RCC 7860 (cell line): ENCODE results near the gene TTC9.

Experiments
- DNase-seq: peaks from one replicate; pipeline ENCODE4 v3.0.0-alpha.2; 2015; ENCODE audit warnings: low spot score
- FAIRE-seq: peaks from 2 replicates; lab custom pipeline; 2012; peaks lifted over from hg19 to GRCh38; lab: Jason Lieb, UNC

TTC9 gene

DNA sequence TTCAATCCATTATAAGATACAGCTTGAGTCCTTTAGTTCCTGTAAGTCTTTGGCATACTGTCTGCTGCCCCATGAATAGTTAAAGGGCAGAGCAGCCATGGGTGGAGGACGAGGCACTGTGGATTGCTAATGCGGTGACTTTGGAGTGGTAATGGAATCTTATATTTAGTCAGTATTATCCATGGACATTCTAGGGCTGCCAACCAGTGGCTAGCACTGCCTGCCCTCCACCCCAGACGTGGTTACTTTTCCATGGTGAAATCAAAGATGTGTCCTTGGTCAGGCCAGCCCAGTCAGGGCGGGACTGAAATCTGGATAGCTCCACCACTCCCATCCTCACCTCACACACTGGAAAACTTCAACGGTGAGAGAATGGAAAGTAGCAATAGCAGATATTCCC lies 2.3 kb downstream of the TTC9 start:
- no peak for DNase-seq
- no peak for FAIRE-seq

DNA sequence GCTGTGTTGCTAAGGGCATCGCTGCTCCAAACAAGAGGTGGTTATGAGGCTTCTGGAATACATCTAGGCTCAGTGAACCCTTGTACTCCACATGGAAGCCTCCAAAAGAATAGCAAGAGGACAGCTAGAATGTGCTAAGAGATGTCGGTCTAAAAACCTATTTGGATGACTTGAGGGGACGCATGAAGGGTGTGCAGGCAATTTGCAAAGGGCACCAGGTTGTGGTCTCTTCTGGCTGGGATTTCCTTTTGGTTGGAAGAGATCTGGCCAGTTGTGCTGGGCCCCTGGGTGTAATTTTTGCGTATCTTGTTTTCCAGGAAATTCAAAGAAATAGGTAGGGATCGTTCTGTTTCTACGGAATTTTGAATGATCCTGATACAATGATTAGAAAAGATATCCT lies 4.2 kb downstream of the TTC9 start:
- FAIRE-seq: no peak
- DNase-seq: no peak

DNA sequence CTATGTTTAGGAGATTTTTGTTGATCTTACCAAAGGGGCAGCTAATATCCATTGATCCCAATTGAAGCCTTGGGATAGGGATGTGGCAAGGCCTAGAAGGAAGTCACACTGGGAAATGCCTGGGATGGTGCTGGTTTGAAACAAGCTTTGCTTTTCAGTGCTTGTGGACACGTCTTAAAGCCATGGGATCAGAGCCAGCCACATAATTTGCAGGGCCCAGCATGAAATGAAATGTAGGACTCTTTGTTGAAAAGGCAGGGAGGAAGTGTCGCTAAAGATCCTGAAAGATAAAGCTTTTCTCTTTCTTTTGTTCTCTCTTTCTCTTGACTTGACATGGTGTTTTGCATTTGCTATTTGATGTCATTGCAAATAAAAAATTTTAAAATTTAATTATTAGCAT lies 5.0 kb downstream of the TTC9 start:
- FAIRE-seq (no peak), DNase-seq (no peak)

DNA sequence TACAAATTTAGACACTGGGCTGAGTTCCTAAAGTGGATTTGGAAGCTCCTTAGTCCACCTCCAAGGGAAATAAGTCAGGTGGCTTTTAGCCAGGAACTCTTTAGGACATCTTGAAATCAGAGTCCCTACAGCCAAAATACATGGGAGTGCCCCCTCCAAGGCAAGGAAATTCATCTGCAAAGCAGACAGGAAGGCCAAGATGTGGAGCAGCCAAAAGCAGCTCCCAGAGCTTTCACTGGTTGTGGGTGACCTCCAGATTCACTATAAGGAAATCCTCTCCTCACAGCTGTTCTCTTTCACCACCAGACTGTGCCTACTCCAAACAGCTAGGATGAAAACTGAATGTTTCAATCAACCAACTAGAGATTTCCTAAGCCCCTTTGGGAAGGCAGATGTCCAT lies 6.6 kb downstream of the TTC9 start:
- DNase-seq (no peak), FAIRE-seq (no peak)

DNA sequence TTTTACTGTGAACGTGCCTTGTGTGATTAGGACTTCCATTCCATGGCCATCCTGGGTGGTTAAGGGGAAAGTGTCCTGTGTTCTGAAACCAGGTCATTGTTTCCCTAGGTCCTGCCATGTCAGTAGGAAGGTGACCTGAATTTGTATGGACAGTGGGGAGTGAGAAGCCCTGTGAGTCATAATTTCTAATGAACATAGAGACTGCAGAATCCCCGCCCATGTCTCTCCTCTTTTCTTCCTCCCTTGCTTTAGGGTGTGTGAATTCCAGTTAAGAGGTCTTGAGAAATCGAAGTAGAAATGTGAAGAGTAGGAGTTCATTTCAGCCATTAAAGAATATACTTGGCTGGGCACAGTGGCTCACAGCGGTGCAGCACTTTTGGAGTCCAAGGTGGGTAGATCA lies 8.1 kb downstream of the TTC9 start:
- FAIRE-seq (no peak), DNase-seq (no peak)

DNA sequence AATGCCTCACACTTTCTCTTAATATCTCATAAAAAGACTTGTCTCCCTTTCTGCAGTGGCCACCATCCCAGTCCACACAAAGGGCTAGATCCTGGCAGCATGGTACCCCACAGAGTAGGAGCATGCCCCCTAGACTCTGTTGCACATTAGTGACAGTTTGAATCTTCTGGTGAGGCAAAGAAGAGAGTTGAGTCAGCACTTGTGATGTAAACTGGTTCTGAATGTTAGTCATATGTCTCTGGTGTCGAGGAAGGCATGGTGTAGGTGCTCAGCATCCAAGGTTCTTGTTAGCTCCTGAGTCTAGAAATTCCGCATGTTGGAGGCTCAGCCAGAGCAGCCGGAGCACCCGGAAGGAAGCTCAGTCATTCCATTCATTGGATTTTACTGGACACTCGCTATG lies 9.8 kb downstream of the TTC9 start:
- no peak for FAIRE-seq

DNA sequence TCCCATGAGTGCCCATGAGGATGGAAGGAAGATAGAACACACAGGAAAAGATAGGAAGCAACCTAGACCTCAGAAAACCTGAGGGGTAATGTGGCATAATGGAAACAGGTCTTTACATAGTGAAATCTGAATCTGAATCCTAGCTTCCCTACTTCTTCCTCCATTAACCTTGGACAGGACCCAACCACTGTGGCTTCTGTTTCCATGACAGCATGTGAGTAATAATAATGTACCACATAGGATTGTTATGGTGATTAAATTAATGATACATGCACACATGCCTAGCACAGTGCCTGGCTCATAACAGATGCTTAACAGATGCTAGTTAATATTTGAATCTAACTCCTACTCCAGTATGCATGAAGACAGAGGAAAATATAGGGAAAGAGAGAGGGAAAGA lies 11.2 kb downstream of the TTC9 start:
- FAIRE-seq (no peak), DNase-seq (peak; percentile 8)

More for the DNA sequence above, 9.8 kb downstream of the TTC9 start:
- DNase-seq: no peak

DNA sequence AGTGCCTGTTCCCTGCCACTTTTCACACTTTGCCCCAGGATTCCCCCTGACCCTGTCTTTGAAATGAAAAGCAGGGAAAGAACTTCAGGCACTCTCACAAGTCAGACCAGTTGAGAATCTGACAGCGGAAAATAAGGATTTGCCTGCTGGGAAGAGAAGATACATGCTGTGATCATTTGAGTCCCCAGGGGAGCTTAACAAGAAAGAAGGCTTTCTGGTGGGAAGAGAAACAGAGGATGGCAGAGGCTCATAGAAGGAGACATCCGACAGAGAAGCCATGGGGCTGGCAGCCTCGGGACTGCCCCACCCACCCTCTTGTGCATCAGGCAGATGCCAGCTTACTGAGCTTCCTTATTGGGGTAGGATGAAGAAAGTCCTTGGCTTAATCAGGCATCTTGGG lies 11.9 kb downstream of the TTC9 start:
- no peak for DNase-seq
- no peak for FAIRE-seq

DNA sequence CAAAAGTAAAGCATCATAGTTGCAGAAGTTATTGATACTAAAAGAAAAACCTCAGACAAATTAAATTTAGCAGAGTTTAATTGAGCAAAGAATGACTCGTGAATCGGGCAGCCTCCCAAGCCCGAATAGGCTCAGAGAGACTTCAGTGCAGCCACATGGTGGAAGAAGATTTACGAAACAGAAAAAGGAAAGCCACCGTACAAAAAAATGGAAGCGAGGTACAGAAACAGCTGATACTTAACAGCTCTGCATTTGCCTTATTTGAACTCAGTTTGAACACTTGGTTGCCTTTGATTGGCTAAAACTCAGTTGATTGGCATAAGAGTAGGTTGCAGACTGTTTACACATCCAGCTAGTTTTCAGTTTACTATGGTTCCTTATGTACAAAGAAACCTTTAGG lies 12.9 kb downstream of the TTC9 start:
- no peak for DNase-seq
- no peak for FAIRE-seq

DNA sequence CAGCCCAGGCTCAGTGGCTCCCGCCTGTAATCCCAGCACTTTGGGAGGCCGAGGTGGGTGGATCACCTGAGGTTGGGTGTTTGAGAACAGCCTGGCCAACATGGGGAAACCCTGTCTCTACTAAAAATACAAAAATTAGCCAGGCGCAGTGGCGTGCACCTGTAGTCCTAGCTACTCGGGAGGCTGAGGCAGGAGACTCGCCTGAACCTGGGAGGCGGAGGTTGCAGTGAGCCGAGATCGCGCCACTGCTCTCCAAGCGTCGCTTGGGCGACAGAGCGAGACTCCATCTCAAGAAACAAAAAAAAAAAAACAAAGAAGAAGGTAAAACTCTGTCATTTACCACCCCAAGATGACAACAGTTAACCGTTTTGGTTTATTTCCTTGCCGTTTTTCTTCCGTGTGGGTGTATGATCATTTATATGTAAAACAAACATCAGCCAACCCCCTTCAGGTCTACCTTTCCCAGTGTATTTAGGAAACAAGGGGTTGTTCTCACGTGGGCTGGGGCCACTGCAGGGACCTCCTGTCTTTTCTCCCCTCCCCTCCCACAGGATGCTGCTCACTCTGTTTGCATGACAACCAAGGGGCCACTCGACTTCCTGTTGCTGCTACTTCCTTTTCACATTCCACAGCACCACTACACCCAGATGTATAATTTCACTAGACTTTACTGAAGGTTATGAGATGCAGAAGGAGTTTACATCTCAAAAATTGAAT lies 13.6 kb downstream of the TTC9 start:
- FAIRE-seq (no peak), DNase-seq (no peak)

DNA sequence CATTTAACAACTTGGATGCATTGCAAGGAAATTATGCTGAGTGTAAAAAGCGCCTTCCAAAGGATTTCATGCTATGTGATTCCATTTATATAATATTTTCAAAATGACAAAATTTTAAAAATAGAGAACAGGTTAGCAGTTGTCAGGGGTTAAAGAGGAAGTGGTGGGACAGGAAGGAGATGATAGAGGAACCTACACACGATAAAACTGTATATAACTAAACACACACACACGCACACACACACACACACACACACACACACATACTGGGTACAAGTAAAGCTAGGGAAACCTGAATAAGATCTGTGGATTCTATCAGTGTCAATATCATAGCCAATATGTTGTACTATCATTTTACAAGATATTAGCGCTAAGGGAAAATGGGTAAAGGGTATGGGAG lies 17.2 kb downstream of the TTC9 start:
- DNase-seq: no peak

DNA sequence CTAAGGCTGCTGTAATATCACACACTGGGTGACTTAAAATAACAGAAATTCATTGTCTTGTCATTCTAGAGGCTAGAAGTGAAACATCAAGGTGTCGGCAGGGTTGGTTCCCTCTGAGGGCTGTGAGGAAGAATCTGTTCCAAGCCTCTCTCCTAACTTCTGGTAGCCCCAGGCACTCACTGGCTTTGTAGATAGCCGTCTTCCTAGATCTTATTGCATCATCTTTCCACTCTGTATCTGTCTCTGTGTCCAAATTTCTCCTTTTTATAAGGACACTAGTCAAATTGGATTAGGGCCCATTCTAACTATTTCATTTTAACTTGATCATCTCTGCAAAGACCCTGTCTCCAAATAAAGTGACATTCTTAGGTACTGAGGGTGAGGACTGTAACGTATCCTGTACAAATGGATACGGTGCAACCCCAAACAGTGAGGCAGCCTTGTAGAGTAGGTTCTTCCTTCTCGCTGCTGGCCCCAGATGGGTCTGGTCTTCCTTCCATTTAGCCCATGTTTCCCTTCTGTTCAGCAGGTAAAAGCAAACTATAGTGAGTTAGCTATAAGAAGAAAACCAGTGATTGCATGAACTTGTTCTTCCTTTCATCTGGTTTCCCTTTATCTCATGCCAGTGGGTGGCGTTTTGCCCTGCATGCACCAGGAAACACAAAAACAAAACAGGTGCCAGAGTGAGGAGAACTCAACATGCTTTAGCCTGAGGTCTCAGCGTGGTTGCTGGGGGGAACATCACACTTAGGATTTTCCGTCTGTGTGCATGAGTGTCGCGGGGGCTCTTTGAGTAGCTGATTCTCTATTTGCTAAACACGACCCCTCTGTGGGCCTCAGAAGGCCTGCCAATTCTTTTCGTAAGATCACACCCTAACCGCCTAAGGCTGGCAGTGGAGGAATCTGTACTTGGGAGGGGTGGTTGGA lies 19.5 kb downstream of the TTC9 start:
- DNase-seq (no peak), FAIRE-seq (no peak)

More for the DNA sequence above, 17.2 kb downstream of the TTC9 start:
- FAIRE-seq: no peak

DNA sequence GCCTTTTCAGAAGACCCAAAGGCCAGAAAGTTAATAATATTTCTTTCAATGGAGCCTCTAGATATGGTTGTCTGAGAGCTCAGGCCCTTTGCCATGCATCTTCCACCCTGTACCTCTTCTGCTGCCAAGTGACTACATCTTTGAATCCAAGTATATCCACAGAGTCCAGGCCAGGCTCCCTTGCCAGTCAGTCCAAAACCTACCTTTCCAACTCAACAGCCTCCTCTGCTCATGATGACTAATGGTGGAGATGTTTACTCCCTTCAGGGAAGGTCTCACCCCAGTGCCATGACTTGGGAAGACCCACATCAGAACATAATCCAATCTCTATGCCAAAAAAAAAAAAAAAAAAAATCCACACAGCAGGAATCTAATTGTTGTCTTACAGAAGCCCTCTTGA lies 20.4 kb downstream of the TTC9 start:
- FAIRE-seq: no peak
- DNase-seq: no peak

DNA sequence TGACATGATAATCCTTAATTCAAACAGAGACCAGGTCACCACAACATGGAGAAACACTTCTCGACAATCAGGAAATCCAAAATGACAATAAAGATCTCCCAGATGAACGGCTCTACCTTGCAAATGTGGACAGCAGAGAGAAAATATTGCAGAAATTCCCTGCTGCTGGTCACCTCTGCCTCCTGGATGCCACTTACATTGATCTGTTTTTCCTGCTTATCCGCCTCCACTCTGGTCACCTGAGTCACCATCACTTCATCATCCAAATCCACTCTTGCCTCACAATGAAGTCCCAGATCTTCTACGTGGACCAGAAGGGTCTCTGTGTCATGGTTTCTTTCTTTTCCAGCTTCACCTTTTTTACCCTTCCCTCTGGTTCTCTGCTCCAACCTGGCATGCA lies 21.1 kb downstream of the TTC9 start:
- no peak for DNase-seq
- no peak for FAIRE-seq

DNA sequence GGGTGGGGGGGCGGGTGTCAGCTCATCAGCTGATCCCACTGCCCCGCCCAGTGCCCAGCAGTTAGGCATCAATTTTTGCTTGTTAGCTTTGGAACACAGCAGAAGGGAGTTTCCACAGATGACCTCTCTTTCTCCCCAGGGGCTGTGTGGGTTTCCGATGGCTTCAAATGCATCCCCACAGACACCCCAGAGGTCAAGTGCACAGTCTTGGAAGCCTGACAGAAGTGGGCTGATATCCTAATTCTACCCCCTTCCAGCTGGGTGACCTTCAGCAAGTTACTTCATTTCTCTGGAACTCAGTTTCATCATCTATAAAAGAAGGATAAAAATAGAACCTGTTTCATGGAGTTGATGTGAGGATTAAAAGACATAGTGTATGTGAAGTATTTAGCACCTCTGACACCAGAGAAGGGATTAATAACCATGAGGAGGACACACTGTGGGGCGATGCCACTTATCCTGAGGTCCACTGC lies 22.0 kb downstream of the TTC9 start:
- FAIRE-seq (no peak), DNase-seq (no peak)

DNA sequence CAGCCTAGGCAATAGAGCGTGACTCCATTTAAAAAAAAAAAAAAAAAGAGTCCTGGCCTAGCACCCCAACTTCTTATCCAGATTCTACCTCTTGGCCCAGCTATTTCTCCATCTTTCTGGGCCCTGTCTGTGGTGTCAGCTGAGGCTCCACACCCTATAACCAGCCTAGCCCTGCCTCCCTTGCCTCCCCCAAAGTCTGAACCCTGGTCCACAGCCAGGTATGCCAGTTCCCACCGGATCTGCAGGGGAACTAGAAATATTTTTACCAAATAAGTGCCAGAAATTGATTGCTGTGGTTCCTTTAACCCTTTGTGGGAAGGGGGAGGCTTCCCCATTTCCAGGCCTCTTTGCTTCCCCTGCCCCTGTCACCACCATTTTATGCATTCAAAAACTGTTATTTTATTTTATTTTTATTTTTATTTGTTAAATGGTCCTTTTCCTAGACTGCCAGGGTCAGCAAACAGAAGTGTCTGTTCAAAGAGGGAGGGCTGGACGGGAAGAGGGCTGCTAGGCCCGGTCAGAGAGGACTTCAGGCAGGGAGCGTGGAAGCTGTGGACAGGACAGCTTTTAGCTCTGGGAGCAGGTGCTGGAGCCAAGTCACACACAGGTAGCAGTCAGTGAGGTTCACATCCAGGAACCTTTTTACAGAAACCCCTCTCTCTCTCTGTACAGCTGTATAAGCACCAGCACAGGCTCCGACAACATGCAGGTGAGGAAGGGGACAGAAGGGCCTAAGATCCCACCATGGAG lies 23.2 kb downstream of the TTC9 start:
- FAIRE-seq: no peak
- no peak for DNase-seq

DNA sequence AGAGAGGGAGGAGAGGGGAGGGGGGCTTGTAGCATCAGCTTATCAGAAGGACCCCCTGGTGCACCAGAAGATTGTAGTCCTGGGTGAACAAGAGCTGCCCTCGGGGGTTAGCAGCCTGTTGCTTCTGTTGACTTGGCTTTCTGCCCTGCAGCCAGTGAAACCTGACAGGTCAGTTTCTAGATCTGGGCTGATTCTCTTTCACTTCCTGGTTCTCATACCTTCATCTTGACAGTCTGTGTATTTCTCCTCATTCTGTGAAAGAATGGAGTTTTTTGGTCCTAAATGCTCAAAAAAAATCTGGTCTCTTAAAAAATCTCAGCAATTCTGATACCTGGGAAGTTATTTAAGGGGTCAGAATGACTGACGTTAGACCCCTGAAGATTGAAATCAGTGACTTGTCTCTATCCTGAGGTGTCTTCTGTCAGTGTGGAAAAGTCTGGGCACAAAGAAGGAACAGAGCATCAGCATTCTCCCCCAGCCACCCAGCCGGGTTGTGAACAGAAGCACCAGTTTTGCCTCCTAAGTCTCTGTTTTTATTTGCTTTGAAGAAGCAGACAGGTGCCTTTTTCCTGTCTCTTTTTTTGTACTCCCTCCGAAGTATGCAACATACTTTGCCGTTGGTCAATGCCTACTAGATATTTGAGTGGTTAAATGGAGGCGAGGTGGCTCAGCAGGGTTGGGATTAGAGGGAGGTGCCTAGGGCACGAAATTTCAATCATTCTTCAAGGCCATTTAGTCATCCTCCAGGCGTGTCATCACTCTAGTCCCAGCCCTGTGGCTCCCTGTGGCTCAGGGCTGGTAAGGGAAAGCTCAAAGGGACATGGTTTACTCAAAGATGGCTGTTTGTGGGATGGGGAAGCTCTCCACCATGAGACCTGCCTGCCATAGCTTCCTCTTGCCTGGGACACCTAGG lies 24.0 kb downstream of the TTC9 start:
- FAIRE-seq: no peak

DNA sequence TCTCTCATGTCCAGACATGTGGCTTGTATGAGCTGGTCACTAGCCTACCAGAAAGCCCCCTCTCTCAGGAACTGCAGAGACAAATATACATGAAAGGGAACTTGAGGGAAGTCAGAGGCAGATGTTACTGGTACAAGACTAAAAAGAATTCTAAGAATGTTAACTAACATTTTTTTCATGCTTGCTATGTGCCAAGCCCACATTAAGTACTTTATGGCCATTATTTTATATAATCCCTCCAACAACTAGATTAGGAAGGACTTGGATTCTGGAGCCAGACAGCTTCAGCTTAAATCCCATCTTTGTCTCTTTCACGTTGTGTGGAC lies 24.6 kb downstream of the TTC9 start:
- FAIRE-seq (no peak), DNase-seq (no peak)

More for the DNA sequence above, 24.0 kb downstream of the TTC9 start:
- peak; percentile 12 for DNase-seq

DNA sequence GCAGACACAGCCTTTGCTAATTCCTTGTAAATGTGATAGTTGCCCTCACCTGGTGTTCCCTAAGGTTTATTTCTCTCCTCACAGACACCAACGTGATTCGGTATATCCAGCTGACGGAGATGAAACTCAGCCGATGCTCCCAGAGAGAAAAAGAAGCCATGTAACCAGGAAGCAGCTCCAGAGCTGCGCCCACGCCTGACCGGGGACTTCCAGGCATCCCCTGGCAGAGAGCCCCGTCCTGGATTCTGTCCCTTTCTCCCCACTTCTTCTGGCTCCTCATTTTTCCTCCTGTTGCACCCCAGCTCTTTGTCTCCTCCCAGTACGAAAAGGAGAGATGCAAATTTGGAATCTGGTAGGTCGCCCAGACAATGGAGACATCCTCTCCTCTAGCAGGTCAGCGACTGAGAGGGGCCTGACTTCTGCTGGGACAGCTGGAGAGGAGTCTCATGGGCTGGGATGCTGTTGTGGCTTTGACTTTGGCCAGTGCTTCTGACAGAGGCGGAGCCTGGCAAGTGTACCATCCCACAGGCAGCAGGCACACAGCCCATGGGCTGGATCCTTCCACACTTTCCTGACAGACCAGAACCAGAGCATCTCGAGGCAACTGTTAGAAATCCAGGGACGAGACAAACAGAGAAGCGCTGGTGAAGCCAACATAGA lies 29.4 kb downstream of the TTC9 start:
- DNase-seq: no peak
- FAIRE-seq: no peak
